Activated CD4-positive, alpha-beta T cell treated with anti-CD3 and anti-CD28 coated beads for 4 hours (primary cell): ENCODE data around the gene CEACAM19.
A peak's percentile ranks its signal among the peaks of the same experiment; 100 is the strongest.
"Not testable (repeated sequence)": the region's sequence is repeated elsewhere in the genome, so short reads cannot be mapped to it uniquely, and the experiment has no call there.

ENCODE experiments used
- DNase-seq, 2 donors: peaks; one replicate each; pipeline ENCODE4 v3.0.0-alpha.2; 2020

CEACAM19 gene

DNA sequence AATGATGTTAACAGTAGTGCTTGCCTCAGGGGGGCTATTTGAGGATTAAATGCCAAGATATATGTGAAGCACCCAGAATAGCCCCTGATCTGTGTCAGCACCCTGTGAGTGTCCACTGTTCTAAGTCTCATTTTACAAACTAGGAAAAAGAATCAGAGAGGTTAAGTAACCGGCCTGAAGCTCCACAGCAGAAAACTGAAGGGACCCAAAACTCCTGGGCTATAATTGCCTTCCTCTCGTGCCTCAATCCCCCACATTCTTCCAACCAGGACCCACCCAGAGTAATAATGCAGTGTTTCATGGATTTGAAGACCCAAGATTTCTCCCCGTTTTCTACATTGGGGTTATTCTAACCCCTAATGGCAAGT is 25.2 kb upstream of the CEACAM19 start:
- no peak for DNase-seq

DNA sequence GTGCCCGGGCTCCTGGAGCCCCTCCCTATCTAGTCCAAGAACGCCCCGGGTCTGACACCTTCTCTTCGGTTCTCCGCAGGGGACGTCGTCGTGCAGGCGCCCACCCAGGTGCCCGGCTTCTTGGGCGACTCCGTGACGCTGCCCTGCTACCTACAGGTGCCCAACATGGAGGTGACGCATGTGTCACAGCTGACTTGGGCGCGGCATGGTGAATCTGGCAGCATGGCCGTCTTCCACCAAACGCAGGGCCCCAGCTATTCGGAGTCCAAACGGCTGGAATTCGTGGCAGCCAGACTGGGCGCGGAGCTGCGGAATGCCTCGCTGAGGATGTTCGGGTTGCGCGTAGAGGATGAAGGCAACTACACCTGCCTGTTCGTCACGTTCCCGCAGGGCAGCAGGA is 24.1 kb upstream of the CEACAM19 start:
- DNase-seq = no peak

DNA sequence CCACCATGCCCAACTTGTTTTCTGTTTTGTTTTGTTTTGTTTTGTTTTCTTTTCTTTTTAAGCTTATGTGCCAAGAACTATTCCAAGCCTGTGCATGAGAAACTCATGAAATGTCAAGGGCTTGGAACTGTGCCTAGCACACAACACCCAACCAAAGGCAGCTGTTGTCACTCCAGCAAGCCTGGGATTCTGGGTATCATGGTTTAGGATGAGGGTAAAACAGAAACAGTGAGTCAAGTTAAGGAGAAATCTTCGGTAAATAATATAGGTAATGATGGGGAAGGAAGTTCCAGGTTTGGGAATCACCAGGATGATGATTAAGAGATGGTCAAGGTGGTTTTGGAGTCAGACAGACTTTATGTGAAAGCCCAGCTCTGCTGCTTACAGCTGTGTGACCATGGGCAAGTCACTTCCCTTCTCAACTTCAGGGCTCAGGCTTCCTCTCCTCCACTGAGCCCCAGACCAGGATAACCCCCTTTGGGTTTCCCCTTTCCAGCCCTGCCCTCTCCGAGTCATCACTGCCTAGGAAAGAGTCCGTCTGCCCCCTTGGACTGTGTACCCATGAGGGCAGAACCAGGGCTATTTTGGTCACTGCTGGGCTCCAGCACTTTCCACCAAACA is 22.5 kb upstream of the CEACAM19 start:
- DNase-seq = no peak

DNA sequence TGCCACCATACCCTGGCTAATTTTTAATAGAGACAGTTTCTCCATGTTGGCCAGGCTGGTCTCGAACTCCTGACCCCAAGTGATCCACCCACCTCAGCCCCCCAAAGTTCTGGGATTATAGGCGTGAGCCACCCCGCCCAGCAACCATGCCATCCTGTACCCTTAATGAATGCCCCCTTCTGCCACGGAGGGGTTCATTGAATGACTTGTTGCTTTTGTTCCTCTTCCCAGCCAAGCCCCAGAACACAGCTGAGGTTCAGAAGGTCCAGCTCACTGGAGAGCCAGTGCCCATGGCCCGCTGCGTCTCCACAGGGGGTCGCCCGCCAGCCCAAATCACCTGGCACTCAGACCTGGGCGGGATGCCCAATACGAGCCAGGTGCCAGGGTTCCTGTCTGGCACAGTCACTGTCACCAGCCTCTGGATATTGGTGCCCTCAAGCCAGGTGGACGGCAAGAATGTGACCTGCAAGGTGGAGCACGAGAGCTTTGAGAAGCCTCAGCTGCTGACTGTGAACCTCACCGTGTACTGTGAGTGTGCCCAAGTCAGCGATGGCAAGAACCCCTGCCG is 21.6 kb upstream of the CEACAM19 start:
- no peak for DNase-seq

DNA sequence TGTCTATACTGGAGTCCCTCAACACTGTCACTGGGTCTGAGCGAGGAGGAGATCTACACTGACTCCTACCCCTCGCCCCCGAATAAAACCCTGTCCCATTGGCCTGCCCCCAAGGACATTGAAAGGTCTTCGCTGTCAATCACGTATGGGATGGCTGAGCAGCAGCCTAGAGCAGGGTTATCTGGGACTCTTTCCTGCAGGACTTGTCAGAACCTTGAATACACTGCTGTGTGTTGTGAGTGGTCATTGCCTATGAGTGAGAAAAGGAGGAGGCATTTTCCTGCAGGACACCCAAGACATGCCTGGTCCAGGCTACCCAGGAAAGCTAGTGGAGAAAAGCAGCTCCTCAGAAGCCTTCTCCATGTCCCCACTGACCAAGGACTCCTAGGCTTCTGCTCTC is 17.9 kb upstream of the CEACAM19 start:
- DNase-seq = no peak

DNA sequence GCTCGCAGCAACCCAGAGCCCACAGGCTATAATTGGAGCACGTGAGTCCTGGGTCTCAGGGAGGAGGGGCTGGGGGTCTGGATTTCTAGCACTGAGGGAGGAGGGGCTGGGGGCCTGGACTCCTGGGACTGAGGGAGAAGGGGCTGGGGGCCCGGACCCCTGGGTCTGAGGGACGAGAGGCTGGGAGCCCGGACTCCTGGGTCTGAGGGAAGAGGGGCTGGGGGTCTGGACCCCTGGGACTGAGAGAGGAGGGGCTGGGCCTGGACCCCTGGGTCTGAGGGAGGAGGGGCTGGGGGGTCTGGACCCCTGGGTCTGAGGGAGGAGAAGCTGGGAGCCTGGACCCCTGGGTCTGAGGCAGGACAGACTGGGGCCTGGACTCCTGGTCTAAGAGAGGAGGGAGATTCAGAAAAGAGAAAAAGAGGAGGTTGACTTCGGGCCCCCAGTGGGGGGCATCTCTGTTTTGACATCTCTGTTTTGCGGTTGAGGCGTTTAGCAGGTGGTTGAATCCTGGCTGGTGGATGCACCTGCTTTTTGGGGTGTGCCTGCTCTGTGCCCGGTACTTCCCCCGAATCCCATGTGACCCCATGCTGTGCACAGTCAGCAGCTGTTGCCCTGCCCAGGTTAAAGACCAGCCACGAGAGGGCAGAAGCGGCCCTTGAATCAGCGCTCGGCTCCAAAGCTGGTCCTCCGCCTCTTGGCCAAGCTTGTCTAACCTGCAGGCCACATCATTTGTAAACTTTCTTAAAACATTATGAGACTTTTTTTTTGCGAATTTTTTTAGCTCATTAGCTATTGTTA is 17.1 kb upstream of the CEACAM19 start:
- peak; percentile 58 to 63 for DNase-seq

DNA sequence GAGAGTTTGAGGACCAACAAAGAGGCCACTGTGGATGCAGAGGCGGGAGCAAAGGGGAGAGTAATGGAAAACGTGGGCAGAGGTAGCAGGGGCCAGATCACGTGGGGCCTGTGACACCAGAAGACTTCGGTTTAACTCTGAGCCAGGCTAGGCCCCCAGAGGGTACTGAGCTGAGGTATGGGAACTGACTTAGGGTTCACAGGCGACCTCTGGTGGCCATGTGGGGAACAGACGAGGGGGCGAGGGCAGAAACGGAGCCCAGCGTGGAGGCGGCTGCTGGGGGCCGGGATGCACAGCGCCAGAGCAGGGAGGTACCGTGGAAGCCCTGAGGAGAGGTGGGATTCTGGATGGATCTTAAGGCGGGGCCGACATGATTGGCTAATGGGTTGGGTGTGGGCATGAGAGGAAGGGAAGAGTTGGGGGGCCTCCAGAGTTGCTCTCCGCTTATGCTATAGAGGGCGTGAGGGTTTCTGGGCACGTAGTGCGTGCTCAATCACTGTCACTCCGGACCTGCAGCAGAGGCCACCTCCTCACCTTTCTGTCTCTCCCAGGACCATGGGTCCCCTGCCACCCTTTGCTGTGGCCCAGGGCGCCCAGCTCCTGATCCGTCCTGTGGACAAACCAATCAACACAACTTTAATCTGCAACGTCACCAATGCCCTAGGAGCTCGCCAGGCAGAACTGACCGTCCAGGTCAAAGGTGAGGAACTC is 13.9 kb upstream of the CEACAM19 start:
- DNase-seq = peak; percentile 60 to 71

DNA sequence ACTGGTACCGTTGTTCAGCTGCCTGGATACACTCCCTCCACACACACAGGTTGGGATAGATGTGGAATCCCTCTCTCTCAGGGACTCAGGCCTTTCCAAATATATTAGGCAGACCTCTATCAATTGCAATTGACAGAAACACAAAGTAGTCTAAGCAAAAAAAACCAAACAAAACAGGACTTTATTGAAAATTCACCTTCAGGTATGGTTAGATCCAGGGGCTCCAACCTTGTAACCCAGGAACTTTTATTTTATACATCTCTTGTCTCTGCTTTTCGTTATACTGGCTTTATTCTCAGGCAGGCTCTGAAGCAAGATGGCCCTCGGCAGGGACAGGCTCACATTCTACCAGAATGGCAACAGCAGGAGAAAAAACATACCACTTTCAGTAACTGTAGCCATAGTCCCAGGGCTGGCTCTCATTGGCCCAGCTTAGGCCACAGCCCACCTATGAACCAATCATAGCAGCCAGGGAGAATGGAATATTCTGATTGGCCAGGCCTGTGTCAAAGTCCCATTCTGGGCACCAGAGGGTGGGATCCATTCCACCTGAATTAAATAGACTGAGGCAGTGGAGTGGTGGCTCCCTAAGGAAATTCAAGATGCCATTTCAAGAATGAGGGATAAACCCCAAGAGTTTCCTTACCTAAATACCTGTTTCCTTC is 13.1 kb upstream of the CEACAM19 start:
- no peak for DNase-seq

DNA sequence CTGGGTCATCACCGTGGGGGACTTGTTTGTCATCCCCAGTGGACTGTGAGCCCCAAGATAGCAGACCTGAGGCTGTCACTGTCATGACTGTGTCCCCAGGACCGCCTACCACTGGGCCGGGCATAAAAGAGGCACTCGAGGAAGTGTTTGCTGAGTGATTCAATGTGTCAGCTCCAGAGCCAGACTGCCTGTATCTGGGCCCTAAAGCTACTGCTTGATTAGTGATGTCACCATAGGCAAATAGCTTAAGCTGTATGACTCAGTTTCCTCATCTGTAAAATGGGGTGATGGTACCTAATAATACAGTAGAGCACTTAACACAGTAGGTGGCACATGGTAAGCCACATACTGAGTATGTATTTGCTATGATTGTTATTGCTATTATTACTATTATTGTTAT is 11.2 kb upstream of the CEACAM19 start:
- no peak for DNase-seq

DNA sequence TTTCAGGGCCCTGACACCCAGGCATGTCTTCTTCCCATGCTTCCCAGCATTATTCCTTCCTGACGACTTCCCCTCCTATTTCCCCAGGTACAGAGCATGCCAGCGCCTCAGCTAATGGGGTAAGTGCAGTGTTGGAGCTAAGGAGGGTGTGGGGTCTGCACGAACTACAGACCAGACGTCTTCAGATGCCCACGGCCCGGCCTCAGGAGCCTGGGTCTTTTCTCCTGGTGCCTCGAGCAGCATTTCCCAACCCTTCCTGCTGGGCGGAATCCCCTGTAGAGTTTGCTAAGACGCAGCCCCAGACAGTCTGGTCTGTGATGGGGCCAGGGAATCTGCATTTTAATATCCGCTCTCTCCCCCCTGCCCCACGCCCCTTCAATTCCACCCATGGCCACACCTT is 10.1 kb upstream of the CEACAM19 start:
- DNase-seq = no peak

DNA sequence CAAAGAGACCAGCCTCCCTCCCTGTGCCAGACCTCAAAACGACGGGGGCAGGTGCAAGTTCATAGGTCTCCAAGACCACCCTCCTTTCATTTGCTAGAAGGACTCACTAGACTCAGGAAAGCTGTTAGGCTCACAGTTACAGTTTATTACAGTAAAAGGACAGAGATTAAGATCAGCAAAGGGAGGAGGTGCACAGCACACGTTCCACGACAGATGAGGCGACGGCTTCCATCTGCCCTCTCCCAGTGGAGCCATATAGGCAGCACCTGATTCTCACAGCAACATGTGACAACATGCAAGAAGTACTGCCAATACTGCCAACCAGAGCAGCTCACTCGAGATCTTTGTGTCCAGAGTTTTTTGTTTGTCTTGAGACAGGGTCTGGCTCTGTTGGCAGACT is 9.4 kb upstream of the CEACAM19 start:
- DNase-seq = no peak

DNA sequence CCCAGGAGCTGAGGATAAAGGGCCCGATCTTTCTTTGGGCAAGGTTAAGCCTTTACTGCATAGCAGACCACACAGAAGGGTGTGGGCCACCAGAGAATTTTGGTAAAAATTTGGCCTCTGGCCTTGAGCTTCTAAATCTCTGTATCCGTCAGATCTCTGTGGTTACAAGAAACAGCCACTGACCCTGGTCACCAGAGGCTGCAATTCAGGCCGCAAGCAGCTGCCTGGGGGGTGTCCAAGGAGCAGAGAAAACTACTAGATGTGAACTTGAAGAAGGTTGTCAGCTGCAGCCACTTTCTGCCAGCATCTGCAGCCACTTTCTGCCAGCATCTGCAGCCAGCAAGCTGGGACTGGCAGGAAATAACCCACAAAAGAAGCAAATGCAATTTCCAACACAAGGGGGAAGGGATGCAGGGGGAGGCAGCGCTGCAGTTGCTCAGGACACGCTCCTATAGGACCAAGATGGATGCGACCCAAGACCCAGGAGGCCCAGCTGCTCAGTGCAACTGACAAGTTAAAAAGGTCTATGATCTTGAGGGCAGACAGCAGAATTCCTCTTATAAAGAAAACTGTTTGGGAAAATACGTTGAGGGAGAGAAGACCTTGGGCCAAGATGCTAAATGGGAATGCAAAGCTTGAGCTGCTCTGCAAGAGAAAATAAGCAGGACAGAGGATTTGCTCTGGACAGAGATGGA is 8.4 kb upstream of the CEACAM19 start:
- DNase-seq = no peak

DNA sequence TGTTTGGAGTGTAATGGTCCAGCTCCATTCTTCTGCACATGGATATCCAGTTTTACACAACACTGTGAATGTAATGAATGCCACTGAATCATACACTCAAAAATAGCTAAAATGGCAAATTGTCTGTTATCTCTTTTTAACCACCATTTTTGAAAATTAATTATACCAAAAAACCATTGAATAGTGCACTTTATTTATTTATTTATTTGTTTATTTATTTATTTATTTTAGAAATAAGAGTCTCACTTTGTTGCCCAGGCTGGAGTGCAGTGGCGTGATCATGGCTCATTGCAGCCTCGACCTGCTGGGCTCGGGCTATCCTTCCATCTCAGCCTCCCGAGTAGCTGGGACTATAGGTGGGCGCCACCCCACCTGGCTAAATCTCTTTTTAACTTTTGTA is 7.3 kb upstream of the CEACAM19 start:
- DNase-seq = no peak

DNA sequence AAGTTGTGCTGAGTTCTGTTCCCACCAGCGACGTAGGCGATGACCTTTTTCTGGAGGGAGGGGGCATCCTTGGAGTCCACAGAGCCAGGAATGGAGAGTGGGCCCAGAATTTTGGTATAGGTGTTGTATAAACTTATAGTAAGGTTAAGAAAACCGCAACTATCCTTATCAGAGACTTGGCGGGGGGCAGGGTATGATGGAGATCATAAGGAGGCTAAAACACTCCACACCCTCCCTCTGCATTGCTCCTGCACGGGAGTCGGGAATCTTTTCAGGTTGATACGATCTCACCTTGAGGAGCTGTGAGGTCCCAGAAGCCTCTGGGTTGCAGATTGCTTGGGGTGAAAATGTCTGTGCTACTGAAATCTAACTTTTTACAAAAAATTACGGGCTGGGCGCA is 6.3 kb upstream of the CEACAM19 start:
- DNase-seq = no peak

DNA sequence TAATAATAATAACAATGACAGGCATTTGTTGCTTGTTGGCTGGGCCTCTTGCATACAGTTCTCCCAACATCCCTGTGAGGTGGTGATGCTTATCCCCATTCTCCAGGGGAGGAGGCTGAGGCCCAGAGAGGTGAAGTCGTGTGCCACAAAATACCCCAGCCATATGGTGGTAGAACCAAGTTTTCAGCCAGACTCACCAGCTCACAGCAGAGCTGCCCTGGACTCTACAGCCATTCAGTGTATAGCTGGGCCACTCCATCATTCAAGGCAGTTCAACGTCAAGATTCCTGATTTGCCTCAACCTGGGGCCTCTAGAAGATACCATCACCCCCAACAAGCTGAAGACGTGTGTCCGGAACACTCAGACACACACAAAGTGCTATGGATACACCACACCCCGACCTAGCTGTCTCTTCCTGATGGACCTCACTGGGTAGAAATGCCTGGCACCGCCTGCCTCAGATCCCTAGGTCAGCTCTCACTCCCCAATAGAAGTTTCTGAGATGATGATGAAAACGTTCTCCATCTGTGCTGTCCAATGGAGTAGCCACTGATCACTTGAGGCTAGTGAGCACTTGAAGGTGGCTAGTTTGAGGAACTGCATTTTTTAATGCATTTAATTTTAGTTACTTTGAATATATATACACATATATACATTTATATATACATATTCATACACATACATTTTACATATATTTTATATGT is 4.3 kb upstream of the CEACAM19 start:
- DNase-seq = no peak

DNA sequence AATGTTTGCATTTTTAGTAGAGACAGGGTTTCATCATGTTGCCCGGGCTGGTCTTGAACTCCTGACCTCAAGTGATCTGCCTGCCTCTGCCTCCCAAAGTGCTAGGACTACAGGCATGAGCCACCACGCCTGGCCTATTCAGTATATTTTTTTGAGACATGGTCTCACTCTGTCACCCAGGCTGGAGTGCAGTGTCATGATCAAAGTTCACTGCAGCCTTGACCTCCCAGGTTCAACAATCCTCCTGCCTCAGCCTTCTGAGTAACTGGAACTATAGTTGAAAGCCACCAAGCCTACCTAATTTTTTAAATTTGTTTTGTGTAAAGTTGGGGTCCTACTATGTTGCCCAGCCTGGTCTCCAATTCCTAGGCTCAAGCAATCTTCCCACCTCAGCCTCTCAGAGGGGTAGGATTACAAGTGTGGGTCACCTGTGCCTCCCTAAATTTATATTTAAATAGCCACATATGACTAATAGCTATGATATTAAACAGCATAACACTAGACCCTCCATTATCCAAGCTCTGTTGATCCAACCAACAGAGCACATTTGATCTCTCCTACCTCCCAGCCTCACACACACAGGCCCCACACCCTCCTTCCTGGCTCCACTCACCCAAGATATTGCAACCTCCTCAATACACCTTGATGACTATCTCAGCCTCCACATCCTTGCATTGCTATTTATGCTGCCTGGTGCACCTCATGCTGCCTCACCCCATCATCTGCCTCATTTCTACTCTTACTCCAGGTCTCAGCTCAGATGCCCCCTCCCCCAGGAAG is 2.1 kb upstream of the CEACAM19 start:
- DNase-seq = no peak

DNA sequence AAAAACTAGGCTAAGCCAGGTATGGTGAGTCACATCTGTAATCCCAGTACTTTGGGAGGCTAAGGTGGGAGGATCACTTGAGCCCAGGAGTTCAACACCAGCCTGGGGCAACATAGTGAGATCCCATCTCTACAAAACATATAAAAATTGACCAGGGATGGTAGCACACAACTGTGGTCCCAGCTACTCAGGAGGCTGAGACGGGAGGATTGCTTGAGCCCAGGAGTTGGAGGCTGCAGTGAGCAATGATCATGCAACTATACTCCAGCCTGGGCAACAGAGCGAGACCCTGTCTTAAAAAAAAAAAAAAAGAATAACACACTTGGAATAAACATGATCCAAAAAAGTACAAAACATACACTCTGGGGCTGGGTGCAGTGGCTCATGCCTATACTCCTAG is 1.3 kb upstream of the CEACAM19 start:
- DNase-seq = not testable (repeated sequence)

DNA sequence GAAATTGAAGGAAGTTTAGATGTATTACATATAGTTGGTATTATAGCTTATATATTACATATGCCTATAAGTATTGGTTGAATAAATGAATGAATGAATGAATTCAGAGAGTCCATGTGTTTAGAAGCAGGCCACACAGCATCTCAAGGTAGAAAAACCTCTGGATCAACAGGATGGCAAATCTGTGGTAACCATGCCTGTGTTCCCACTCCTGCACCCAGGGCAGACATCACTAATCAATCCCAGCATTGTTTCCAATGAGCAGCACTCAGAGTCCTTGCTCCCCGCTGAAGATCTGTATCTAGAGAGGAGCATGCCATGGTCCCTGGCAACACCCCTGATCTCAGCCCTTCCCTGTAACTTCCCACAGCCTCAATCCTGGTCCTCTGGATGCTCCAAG is 944 bp downstream of the CEACAM19 start:
- no peak for DNase-seq

DNA sequence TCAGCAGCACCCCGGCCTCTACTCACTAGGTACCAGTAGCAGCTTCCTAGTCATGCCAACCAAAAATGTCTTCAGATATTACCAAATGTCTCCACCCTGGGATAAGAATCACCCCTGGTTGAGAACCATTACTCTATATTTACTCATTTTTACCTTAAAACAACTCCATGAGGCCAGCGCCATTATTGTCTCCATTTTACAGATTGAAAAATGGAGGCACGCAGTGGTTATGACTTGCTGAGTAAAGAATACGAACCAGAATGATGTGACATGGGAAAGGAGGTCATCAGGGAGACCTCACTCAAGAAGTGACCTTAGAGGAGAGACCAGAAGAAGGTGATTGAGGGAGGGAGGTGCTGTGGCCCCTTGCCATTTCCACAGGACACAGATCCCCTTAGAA is 2.2 kb downstream of the CEACAM19 start:
- no peak for DNase-seq

DNA sequence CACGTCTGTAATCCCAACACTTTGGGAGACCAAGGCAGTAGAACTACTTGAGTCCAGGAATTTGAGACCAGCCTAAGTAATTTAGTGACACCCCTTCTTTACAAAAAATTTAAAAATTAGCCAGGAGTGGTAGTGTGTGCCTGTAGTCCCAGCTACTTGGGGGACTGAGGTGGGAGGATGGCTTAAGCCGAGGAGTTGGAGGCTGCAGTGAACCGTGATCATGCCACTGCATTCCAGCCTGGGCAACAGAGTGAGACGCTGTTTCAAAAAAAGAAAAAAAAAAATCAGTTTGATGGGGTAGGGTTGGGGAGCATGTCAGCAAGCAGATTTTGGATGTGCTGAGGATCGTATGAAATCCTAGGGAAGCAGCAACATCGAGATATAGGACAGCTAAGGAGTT is 4.2 kb downstream of the CEACAM19 start:
- no peak for DNase-seq
